NCI-H1048 (cell line): ENCODE data around the gene EDRF1.
"Not testable (repeated sequence)": the region's sequence is repeated elsewhere in the genome, so short reads cannot be mapped to it uniquely, and the experiment has no call there.

Experiments
- DNase-seq: peaks from one replicate; lab custom pipeline; 2025; lab: John Stamatoyannopoulos, UW

Gene EDRF1

DNA sequence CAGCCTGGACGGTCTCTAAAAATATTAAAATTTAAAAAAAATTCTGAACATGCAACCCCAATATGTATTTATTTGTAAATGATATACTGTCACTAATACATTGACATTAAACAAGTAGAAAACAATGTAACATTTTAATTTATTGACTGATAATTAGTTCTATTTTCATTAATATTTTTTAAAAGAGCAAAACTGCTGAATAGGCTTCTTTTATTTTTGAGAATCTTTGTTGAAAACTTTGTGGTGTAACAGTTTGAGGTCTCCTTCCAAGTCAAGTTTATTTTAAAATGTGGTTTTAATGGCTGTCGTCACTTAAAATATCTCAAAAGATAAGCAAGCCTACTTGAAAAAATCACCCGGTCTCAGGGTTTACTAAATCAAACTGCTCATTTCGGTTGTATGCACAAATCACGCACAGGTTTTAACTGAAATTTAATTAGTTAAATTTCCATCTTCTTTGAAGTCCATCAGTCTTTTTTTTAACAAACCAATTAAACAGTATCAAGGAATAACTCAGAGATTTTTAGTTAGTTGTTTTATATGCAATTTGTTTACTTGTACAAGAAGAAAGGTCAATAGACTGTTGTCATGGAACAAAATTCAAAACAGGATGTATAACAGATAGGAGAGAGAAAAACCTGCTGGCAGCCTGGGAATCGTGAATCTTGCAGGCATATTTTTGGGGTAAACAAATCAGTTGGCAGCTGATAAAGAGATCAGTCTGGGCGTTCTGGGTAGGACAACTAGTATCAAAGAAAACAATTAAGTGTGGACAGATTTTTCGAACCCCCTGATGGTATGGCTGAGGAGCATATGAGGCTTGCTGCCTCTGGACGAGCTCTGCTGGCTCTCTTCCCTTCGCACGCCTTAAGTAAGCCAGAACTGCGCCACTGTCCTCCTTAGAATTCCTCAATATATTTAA, 9.7 kb upstream of the EDRF1 start:
- DNase-seq: no peak

DNA sequence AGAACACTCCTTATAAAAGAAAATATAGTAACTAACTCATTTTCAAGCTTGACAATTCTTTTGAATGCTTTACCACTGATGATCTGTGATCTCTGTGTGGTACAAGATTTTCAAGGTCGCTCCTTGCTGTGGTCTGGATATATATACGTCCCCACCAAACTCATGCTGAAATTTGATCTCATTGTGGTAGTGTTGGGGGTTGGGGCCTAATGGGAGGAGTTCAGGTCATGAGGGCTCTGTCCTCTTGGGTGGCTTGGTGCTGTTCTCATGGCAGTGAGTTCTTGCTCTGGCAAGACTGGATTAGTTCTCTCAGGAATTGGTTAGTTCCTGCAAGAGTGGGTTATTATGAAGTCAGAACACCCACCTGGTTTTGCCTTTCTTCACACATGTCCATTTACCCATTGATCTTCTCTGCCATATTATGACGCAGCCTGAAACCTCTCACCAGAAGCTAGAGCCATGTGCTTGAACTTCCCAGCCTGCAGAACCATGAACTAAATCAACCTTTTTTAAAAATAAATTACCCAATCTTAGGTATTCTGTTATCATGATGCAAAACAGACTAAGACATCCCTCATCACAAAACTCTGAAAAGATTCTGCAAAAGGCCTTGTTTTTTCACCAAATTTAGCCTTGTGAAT, 8.3 kb upstream of the EDRF1 start:
- no peak for DNase-seq

DNA sequence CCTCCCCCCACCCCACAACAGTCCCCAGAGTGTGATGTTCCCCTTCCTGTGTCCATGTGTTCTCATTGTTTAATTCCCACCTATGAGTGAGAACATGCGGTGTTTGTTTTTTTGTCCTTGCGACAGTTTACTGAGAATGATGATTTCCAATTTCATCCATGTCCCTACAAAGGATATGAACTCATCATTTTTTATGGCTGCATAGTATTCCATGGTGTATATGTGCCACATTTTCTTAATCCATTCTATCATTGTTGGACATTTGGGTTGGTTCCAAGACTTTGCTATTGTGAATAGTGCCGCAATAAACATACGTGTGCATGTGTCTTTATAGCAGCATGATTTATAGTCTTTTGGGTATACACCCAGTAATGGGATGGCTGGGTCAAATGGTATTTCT, 4.8 kb upstream of the EDRF1 start:
- not testable (repeated sequence) for DNase-seq

DNA sequence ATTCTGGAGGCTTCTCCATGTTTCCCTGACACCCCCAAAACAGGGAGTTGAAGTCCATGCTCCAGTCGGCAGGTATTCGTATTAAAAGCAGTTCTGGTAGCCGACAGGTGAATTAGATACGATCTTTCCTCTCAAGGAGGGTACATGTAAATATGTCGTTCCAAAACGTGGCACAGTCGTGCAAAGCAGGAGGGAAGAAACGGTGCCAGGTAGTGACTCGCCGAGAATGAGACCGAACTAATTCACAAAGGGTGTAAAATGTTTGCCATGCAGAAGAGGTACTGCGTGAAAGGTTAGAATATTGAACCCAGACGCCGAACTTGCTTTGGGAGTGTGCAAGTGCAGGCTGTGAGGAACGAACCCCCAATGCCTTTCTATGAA, 483 bp downstream of the EDRF1 start:
- DNase-seq: no peak

DNA sequence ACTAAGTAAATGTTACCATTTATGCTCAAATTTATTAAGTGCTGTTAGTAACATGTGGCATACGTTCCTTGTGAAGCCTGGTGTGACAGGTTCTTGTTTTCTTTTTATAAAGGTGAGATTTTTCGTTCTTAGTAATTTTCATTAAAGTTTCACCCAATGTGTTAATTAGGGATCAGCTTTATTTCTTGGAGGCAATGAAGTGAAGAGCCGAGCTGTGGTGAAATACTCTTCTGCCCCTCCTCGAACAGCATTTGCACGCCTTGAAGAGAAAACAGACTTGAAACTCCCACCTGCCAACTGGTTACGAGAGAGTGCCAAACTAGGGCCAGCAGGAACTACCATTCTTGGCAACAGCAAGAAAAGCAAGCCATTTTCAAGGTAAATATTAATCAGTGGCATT, 1.5 kb downstream of the EDRF1 start:
- no peak for DNase-seq

DNA sequence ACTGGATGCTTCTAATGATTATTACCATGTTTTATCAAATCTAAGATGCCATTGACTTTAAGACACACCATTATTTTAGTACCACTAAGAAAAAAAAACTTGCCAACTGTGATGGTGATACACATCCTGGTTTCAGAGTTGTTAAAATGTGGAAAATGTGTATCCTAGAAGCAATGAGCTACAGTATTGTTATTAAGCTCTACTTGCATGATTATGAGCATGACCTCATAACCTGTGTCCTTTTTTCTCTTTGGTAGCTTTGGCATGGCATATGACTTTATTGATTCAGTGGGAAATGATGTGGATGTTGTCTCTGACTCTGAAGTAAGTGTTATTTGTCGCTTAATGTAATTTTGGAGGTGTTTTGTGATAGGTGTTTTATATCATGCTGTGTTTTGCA, 3.3 kb downstream of the EDRF1 start:
- no peak for DNase-seq

DNA sequence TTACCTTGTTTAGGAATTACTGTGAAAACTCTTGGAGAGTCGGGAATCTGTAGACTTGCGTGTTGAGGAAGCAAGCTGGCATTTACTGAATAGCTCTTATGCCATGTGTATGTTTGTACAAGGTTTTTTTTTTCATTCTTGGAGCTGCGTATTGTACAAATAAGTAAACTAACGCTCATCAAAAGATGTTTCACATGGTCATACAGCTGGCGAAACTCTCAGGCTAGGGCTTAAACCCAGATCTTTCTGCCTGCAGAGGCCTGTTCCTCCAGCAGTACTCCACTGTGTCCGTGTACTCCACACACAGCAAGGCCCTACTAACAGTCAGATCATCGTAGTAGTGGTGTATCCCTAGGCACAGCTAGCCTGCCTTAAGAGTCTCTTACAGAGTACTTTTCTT, 7.4 kb downstream of the EDRF1 start:
- DNase-seq: no peak

DNA sequence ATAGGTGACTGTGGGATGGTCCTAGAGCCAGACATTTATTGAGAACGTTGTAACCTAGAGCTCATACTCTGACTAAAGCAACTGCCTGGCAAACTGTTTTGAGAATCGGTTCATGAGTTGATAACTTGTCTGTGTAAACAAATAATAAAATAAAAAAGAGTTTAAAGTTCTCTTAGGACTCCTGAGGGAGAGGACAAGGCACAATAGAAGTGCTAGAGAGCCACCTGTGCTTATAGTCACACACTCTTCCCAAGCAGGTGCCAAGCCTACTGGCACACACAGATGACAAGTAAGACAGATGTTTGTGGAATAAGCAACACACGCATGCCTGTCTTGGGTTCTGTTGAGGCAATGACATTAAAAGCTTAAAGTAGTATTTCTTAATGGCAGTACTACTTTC, 7.9 kb downstream of the EDRF1 start:
- no peak for DNase-seq

DNA sequence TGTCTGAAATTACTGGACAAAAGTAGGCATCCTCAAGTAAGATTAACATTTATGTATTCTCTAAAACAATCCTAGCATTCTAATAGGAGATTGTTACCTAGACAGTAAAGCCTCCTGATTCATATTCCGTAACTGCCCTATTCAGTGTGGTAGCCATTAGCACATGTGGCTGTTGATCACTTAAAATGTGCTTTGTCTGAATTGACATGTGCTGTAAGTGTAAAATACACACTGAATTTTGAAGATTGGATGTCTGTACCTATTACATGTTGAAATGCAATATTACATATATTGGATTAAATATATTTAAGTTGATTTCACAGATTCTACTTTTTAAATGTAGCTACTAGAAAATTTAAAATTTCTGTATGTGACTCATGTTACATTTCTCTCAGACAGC, 14.6 kb downstream of the EDRF1 start:
- no peak for DNase-seq

DNA sequence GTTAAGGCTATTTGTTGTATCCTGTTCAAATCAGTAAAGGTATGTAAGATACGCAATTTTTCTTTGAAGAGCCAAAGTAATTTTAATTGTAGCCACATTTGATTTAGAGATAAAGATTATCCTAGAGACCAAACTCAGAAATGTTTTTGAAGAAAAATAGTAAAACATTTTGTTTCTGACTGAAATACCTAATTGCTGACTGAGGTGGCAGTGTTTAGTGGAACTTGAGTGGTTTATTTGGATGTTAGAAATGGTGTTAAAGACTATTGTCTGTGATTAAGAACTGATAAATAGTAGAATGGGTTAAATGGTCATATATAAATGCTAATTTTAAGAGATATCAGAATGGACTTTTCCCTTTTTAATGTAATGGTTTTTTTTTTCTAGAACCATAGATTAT, 15.3 kb downstream of the EDRF1 start:
- no peak for DNase-seq

DNA sequence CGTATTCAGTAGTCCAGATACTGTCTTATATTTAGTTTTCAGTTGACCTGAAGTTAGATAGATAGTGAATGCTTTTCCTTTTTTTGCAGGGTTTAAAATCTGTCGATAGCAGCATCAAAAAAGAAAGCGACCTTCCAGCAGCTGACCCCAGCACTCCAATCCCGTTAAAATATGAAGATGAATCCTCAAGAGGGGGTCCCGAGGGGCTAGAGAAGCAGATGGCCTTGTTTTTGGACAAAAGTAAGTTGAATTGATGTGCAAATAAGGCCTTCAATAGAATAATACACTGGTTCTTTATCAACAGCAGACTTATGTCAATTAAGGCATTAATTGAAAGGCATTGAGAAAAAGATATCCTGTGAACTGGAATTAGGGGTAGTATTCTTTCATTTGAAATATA, 18.7 kb downstream of the EDRF1 start:
- DNase-seq: no peak

DNA sequence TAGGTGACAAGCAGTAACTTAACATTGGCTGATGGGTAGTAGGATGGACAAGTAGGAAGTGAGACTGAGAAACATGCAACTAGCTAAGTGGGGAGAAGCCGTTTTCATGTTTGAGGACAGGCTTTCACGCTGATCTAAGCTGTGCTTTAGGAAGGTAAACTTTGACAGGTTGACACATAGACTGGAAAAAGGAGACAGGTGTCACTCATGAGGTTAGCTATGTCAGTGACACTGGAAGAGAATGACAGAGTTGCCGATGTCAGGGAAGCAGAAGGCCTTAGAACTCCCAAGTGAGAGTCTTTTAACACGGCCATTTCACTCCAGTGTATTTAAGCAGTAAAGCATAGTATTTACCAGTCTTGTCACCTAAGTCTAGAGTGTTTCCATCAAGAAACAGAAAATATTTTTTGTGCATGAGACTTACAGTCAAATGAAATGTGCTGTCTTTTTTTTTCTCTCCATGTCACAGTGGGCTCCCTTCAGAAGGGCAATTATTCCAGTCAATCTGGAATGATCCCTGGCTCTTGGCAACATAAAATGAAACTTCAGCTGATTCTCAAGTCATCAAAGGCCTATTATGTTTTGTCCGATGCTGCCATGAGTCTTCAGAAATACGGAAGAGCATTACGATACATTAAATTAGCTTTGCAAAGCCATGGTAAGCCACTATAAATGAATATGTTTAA, 20.6 kb downstream of the EDRF1 start:
- no peak for DNase-seq

DNA sequence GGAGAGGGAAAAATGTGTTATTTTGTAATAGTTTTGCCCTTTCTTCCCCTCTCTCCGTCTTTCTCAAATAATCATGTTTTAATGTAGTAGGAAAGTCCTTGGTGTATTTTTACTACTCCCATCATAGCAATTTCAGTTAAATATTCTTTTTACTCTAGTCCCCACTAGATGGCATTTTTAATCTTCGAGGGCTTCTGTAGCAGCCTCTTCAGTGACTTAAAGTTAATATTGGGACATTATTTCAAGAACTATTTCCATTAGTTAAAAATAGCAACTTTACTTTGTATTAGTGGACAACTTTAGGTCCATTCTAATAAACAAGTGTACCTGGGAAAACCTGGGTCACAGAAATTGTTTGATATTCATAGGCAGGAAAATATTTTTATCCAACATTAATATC, 23.0 kb downstream of the EDRF1 start:
- DNase-seq: no peak

DNA sequence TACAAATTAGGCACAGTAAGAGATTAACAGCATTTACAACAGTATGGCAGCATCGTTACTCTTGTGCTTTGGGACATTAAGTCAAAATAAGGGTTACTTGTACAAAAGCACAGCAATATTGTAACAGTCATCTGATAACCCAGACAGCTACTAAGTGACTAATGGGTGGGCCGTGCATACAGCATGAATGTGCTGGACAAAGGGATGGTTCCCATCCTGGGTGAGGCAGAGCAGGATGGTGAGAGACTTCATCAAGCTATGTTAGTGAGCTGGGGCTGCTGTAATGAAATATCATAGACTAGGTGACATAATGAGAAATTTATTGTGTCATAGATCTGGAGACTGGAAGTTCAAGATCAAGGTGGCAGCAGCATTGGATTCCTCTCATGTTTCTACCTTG, 25.4 kb downstream of the EDRF1 start:
- no peak for DNase-seq

DNA sequence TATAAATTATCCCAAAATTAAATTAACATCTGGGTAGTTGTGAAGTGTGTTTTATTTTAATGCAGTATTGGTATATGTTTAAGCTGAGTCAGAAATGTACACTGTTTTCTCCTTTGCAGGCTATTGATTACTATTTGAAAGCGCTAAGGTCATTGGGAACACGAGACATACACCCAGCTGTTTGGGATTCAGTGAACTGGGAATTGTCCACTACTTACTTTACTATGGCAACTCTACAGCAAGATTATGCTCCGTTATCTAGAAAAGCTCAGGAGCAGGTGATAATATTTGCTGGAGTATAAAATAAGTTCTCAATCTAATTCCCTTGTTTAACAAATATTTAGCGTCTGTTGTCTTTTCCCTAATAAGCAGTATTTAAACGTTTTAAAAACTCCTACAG, 27.9 kb downstream of the EDRF1 start:
- DNase-seq: no peak

DNA sequence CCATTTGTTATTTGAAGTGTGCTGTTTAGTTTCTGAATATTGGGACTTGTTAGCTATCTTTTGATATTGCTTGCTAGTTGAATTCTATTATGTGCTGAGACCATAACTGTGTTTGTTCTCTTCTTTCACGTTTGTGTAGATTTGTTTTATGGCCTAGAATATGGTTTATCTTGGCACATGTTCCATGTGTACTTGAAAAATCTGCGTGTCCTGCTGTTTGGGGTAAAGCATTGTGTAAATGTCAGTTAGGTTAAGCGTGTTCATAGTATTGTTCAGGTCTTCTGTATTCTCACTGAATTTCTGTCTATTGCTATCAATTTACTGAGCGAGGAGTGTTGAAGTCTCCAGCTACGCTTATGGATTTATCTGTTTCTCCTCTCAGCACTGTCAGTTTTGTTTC, 36.7 kb downstream of the EDRF1 start:
- DNase-seq: no peak

DNA sequence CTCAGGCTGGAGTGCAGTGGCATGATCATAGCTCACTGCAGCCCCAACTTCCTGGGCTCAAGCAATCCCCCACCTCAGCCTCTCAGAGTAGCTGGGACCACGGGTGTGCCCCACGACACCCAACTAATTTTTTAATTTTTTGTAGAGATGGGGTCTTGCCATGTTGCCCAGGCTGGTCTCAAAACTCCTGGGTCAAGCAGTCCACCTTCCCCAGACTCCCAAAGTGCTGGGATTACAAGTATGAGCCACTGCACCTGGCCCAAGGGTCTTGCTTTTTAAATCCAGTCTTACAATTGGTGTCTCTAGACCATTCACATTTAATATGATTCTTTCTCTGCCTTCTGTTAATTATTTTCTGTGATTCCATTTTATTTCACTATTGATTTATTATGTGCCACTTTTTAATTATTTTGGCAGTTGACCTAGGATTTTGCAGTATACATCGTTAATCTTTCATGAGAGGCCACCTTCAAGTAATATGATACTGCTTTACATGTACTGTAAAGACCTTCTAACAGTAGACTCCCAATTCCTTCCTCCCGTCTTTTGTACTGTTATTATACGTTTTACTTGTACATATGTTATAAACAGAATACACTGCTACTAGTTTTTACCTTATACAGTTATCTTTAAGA, 37.5 kb downstream of the EDRF1 start:
- DNase-seq: no peak

DNA sequence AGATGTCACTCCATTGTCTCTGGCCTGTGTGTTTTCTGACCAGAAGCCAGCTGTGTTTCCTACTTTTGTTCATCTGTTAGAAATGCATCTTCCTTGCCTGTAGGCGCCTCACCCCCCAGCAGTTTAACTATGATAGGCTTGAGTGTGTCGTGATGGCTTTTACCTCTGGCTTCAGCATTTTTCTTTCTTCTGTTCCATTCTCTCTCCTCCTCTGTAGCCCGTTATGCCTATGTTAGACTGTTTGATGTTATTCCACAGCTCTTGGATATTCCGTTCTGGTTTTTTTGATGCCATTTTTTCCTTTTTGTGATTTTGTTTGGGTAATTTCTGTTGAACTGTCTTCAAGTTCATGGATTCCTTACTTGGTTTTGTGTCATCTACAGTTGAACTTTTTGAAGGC, 38.2 kb downstream of the EDRF1 start:
- no peak for DNase-seq

DNA sequence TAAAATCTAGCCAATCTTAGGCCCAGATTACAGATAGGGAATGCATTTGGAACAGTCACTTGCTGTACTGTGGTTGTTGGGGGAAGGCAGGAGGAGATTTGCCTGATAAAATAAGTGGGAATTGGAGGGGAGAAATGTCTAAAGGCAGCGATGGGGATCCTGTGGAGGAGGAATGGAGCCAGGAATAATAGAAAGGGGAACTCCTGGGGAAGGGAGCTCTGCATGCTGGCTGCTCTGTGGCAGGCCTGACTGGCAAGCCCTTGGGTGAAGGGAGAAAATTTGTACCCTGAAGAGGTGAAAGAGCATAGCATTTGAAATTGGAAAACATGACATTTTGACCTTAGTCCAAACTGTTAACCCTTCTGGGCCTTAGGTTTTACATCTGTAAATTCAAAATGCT, 42.5 kb downstream of the EDRF1 start:
- DNase-seq: no peak

DNA sequence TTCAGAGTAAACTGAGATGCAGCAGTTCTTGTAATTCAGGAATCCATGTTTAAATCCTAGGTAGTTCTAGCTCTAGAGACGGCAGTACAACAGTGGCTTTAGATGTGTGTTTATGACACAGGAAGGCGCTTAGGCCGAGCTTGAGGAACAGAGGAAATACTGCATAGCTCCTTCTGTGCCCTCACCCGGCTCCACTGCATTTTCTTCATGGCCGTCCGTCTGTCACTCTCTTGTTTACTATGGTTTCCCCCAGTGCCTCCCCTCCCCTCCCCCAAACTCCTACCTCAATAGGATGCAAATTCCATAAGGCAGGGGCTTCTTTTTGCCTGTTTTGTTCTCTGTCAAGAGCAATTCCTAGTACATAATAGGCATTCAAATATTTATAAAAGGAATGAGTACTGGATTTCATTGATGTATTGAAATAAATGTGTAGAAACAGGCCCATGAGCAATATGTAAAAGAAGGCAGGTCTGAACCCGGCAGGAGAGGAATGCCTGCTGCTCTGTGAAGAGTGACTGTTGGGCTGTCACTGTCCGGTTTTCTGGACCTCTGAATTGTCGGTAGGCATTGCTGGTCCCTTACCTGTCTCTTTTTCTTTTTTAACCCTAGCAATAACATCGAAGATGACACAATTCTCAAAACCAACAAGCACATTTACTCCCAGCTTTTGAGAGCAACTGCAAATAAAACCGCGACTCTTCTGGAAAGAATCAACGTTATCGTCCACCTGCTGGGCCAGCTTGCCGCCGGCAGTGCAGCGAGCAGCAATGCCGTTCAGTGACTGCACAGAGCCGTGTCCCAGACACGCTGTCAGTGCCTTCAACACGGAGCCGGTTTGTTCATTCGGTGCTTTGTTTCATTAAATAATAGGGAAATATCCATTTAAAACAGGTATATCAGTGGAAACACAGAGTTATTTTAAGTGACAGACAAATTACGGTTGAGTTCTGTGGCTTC, 43.5 kb downstream of the EDRF1 start:
- DNase-seq: no peak

DNA sequence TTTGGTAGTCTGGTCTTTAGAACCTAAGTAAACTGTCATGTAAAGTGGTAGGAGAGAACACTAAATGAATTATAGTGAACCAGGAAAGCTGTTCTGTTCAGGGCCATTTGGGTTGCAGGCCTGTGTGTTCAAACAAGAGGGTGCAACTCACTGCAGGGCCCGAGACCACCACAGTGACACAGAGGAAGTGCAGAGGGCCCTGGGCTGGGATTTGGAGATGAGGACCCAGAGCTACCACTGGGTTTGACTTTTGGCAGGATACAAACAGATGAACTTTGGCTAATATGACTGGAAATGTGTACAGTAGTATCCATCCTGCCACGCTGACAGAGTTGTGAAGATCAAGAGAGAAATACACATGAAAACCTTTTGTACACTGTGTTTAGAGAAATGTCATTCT, 46.3 kb downstream of the EDRF1 start:
- DNase-seq: no peak

DNA sequence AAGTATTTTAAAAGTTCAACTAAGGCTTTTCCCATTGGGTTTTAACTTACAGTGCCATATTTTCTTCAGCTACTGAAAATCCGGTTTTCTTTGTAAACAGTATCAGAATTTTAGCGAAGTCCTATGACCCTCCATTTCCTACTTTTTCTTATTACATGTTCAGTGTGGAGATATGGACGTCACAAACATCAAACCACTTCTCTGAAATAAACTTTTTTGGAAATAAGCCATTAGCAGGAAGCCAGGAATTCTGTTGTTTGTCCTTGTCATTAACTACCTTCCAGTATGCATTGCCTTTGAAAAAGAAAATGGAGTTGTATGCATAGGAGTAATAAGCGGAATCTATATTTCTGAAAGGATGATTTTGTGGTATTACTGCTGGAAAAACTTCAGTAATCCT, 47.0 kb downstream of the EDRF1 start:
- DNase-seq: no peak
